HepG2 (cell line): ENCODE results near the gene KLF13. TPM values are rescaled to one million over a fixed set of nuclear protein-coding genes. Genes with fewer than 3 reads are reported as not detected.
A peak's percentile ranks its signal among the peaks of the same experiment; 100 is the strongest.

Source experiments
- ATAC-seq: fragments of 200-7000 bp; cut with Tn5 transposase; 3 replicates; pipeline ENCODE4 v1.9.1; 2020; ENCODE audit warnings: mild to moderate bottlenecking, moderate library complexity
- BruUV-seq: library from RNA; stranded (reverse); fragments of 400-500 nt; replicated peaks from 2 replicates; lab custom pipeline; 2021; lab: Mats Ljungman, UMichigan
- CTCF ChIA-PET: fragments of 300-600 bp; formaldehyde crosslinking; extraction: SDS; loops from one replicate; lab custom pipeline; 2021; ENCODE audit warnings: low total read pairs, inconsistent platforms, low intra/inter-chr PET ratio; lab: Yijun Ruan, JAX
- POLR2A ChIA-PET: fragments of 350-600 bp; sonication (Branson Sonifier 250); formaldehyde crosslinking; loops from one replicate; lab custom pipeline; 2020; ENCODE audit warnings: antibody characterized with exemption, inconsistent platforms; lab: Yijun Ruan, JAX
- DNase-seq: peaks from one replicate; pipeline ENCODE4 v3.0.0-alpha.2; 2015; ENCODE audit warnings: low spot score
- FAIRE-seq: peaks from 3 replicates; lab custom pipeline; 2011; peaks lifted over from hg19 to GRCh38; lab: Jason Lieb, UNC
- H2AFZ ChIP-seq: one replicate; pipeline ENCODE4 v1.6.1; 2011; ENCODE audit warnings: low read length, inconsistent platforms
- H3K27ac ChIP-seq: fragments of 300-600 bp; 3 replicates; pipeline ENCODE4 v1.8.0; 2011; ENCODE audit warnings: mixed run types, mild to moderate bottlenecking, mixed read lengths, low read length, inconsistent platforms; ENCODE audit not compliant: insufficient read depth; ENCODE audit errors: extremely low read length
- H3K27me3 ChIP-seq, 2 experiments: fragments of 200-600 bp in 1 of 2; 2 replicates in 1 of 2; 3 replicates in 1 of 2; pipeline versions ENCODE4 v1.6.0 to v1.8.0; 2011; ENCODE audit warnings: low read length in 2 of 2, mild to moderate bottlenecking in 2 of 2, moderate library complexity in 2 of 2, inconsistent platforms in 1 of 2; ENCODE audit not compliant: insufficient read depth in 2 of 2, control insufficient read depth in 1 of 2
- H3K36me3 ChIP-seq, 2 experiments: fragments of 200-600 bp in 1 of 2; replicated peaks in 1 of 2; 2 replicates in 1 of 2; 3 replicates in 1 of 2; pipeline versions ENCODE4 v1.5.1 to v1.8.0; 2011; ENCODE audit warnings: low read length in 2 of 2, inconsistent platforms in 1 of 2; ENCODE audit not compliant: insufficient read depth in 2 of 2, control insufficient read depth in 1 of 2
- H3K4me1 ChIP-seq: 2 replicates; pipeline ENCODE4 v1.5.1; 2012; ENCODE audit warnings: low read length, inconsistent platforms; ENCODE audit not compliant: insufficient read depth
- H3K4me2 ChIP-seq: 2 replicates; pipeline ENCODE4 v1.6.0; 2011; ENCODE audit warnings: low read depth, low read length, inconsistent platforms
- H3K4me3 ChIP-seq, 3 experiments: fragments of 200-600 bp in 1 of 3; sonication (generic), shearing (Covaris generic) in 1 of 3; replicated peaks in 1 of 3; 2 replicates each; pipeline ENCODE4 v1.5.1; 2011 to 2016; ENCODE audit warnings: low read length in 3 of 3, inconsistent platforms in 2 of 3, low read depth in 2 of 3, mild to moderate bottlenecking in 2 of 3, control low read depth in 1 of 3, mixed read lengths in 1 of 3; ENCODE audit not compliant: insufficient read depth in 1 of 3
- H3K79me2 ChIP-seq: one replicate; pipeline ENCODE4 v1.6.1; 2011; ENCODE audit warnings: low read length, inconsistent platforms; ENCODE audit not compliant: insufficient read depth
- H3K9ac ChIP-seq: 2 replicates; pipeline ENCODE4 v1.6.0; 2011; ENCODE audit warnings: mild to moderate bottlenecking, low read depth, low read length, inconsistent platforms; ENCODE audit not compliant: insufficient read depth
- H3K9me3 ChIP-seq: 2 replicates; pipeline ENCODE4 v1.5.1; 2012; ENCODE audit warnings: mild to moderate bottlenecking, low read length
- H4K20me1 ChIP-seq: 2 replicates; pipeline ENCODE4 v1.6.0; 2011; ENCODE audit warnings: inconsistent platforms, mild to moderate bottlenecking, low read length, moderate library complexity; ENCODE audit not compliant: insufficient read depth
- FOSL1 ChIP-seq: sonication (generic); formaldehyde crosslinking; IDR thresholded peaks from 2 replicates; pipeline ENCODE4 v1.9.0; 2021; ENCODE audit warnings: missing genetic modification reagents, borderline replicate concordance
- HNRNPL ChIP-seq: fragments of 200-400 bp; formaldehyde crosslinking; IDR thresholded peaks from 2 replicates; pipeline ENCODE4 v1.6.1; 2017; ENCODE audit warnings: mild to moderate bottlenecking, low read depth, low read length
- HNRNPLL ChIP-seq: fragments of 200-400 bp; formaldehyde crosslinking; IDR thresholded peaks from 2 replicates; pipeline ENCODE4 v1.6.1; 2017; ENCODE audit warnings: mild to moderate bottlenecking, low read depth, low read length; ENCODE audit not compliant: poor library complexity, severe bottlenecking
- MTA3 ChIP-seq: sonication (generic); formaldehyde crosslinking; IDR thresholded peaks from 2 replicates; pipeline ENCODE4 v1.4.0; 2020; ENCODE audit warnings: missing genetic modification reagents
- RXRB ChIP-seq: IDR thresholded peaks from 2 replicates; pipeline ENCODE4 v1.6.1; 2016; ENCODE audit warnings: borderline replicate concordance, missing genetic modification reagents, missing compliant biosample characterization
- SOX6 ChIP-seq, 2 experiments: fragments of 450-650 bp in 1 of 2; sonication (generic) in 1 of 2; formaldehyde crosslinking in 1 of 2; IDR thresholded peaks; 2 replicates each; pipeline versions ENCODE4 v1.4.0 to v1.6.1; 2017 to 2020; ENCODE audit warnings: antibody characterized with exemption in 1 of 2, mild to moderate bottlenecking in 1 of 2, missing genetic modification reagents in 1 of 2
- THRA ChIP-seq: sonication (generic); formaldehyde crosslinking; IDR thresholded peaks from 2 replicates; pipeline ENCODE4 v1.4.0; 2020; ENCODE audit warnings: missing genetic modification reagents, borderline replicate concordance
- ZBTB43 ChIP-seq: sonication (generic); formaldehyde crosslinking; conservative IDR thresholded peaks from 2 replicates; pipeline ENCODE4 v1.4.0; 2020; ENCODE audit warnings: missing genetic modification reagents
- WGBS: methylation state at CpG from one replicate; pipeline ENCODE4 v1.1.6; 2017; ENCODE audit warnings: low lambda C conversion rate; 5-methylcytosine and 5-hydroxymethylcytosine counted together
- in situ Hi-C: cut with HindIII; loops from 2 replicates; pipeline ENCODE4 v1.10.0; 2017; ENCODE audit warnings: low pct_unique_long_range_greater_than_20kb; ENCODE audit not compliant: extremely low pct_ligation_motif_present
- intact Hi-C: fragments of 100-400 bp; cut with micrococcal nuclease; formaldehyde crosslinking; loops from one replicate; pipeline ENCODE4 v1.10.0; 2022; ENCODE audit not compliant: unreplicated experiment
- polyA plus RNA-seq, 8 experiments: library from polyadenylated mRNA; depleted of rRNA in 3 of 8; stranded (reverse) in 7 of 8; unstranded in 1 of 8; fragments of >200 nt; fragmentation: Illumina TruSeq in 4 of 8; extraction: Trizol in 4 of 8; gene quantifications; 2 replicates each; pipeline versions ENCODE4 v1.2.1 to v1.2.3, GENCODE V29; 2011 to 2016; ENCODE audit warnings: low read depth in 4 of 8, missing spikeins in 1 of 8, mixed read lengths in 1 of 8; ENCODE audit not compliant: insufficient read depth in 1 of 8
- total RNA-seq, 5 experiments: library from RNA; depleted of rRNA; stranded (reverse); fragments of >200 nt; fragmentation: Illumina TruSeq; extraction: Trizol; gene quantifications; 2 replicates each; pipeline ENCODE4 v1.2.3, GENCODE V29; 2016; ENCODE audit warnings: low read depth in 1 of 5

Gene KLF13
- total and polyA plus RNA-seq, 2 of the 13 experiments (the other 11 are each of a cell fraction or from before 2014, with no cell fraction given), result 16.8 to 25.1 TPM

GRCh38 chr15:31352911-31353811 is 26.5 kb downstream of the KLF13 start:
- H3K4me1 ChIP-seq, result peaks cover 26% of the 10 kb centered on the region

More at GRCh38 chr15:31352911-31353811, 26.5 kb downstream of the KLF13 start:
- intact Hi-C loops (no loop called here), in situ Hi-C loops (no loop called here)
- peaks cover 16% of the 10 kb centered on the region for H4K20me1 ChIP-seq
- no peaks in the 10 kb centered on the region for H3K27me3 ChIP-seq
- ATAC-seq (peak; percentile 44), FAIRE-seq (no peak)
- peaks cover 12% of the 10 kb centered on the region for H3K79me2 ChIP-seq
- CTCF ChIA-PET, result no interaction called here
- no peak overlapping the region for H2AFZ ChIP-seq
- H3K9me3 ChIP-seq, result no peaks in the 10 kb centered on the region
- 79% methylated on average over 6 of the region's 14 CpGs for WGBS
- peak overlapping the region; percentile 19 for H3K27ac ChIP-seq
- no peak overlapping the region; a peak in 1 of 6 replicates for H3K4me3 ChIP-seq
- BruUV-seq, result no TSS peak
- 0 out of 2 replicates have a peak, but pooled peaks have one; percentile 23 for TF ChIP-seq HNRNPL
- peak; percentile 27 for TF ChIP-seq HNRNPLL
- no peak for TF ChIP-seq SOX6 (IDR thresholded peaks at IDR 0.05)
- peak; percentile 30; the same call in 1 of the 2 replicates for TF ChIP-seq SOX6 (CRISPR knock-in tag; IDR thresholded peaks at IDR 0.05)
- peak; percentile 71; the same call in 1 of the 2 replicates for TF ChIP-seq THRA
- TF ChIP-seq FOSL1 (CRISPR knock-in tag), result no peak
- TF ChIP-seq ZBTB43, result no peak
- TF ChIP-seq RXRB (CRISPR knock-in tag), result 0 out of 2 replicates have a peak, but pooled peaks have one; percentile 31
- TF ChIP-seq MTA3 (CRISPR knock-in tag), result no peak
- TF ChIP-seq, all 625 proteins: peak for 5
- POLR2A ChIA-PET, result no interaction called here
- Histone ChIP-seq H3K9ac (no peak overlapping the region), H3K36me3 (peaks cover 2 to 9% of the 10 kb centered on the region in 2 experiments; a peak in 3 of 5 replicates), H3K4me2 (peak overlapping the region; percentile 38)
- DNase-seq, result no peak
